ENCODE results near the gene CEACAM19. TPM values are rescaled to one million over a fixed set of nuclear protein-coding genes. Genes with fewer than 3 reads are reported as not detected.
"Not testable (repeated sequence)": the region's sequence is repeated elsewhere in the genome, so short reads cannot be mapped to it uniquely, and the experiment has no call there.

The CEACAM19 gene
- total RNA-seq, 1 donor = 0.63 TPM

- Histone ChIP-seq H3K9me3 (ENCODE audit: low read depth, low read length) (no peaks in the 10 kb centered on the region), H3K27me3 (ENCODE audit: insufficient read depth, low read length) (no peaks in the 10 kb centered on the region), H3K4me1 (ENCODE audit: insufficient read depth, low read length) (peaks cover 47% of the 10 kb centered on the region)
These were observed 10.9 kb downstream of the CEACAM19 start for GRCh38 chr19:44681992-44682790.

DNA sequence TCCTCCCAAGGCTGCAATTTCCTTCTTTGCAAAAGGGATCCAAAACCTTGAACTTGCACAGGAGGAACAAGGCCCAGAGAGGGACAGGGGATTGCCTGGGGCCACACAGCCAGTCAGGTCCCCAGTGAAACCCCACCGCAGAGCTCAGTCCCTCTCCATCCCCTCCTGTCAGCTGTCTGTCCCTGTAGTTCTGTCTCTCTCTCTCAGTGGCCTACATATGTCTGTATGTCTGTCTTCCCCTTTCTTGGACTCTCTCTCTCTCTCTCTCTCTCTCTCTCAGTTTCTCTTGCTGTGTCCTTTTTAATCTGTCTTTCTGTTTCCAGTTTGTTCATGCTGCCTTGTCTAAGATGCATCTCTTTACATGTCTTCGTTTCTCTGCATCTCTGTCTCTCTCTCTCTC, 11.5 kb downstream of the CEACAM19 start:
- Histone ChIP-seq H3K27me3 (ENCODE audit: insufficient read depth, low read length) (no peaks in the 10 kb centered on the region), H3K4me3 (ENCODE audit: low read length) (no peak overlapping the region), H3K9me3 (ENCODE audit: low read depth, low read length) (no peaks in the 10 kb centered on the region), H3K4me1 (ENCODE audit: insufficient read depth, low read length) (peaks cover 49% of the 10 kb centered on the region)

More at GRCh38 chr19:44681992-44682790, 10.9 kb downstream of the CEACAM19 start:
- H3K4me3 ChIP-seq (ENCODE audit: low read length) = no peak overlapping the region

GRCh38 chr19:44683434-44684210, 12.3 kb downstream of the CEACAM19 start:
- Histone ChIP-seq H3K4me1 (ENCODE audit: insufficient read depth, low read length) (peaks cover 57% of the 10 kb centered on the region), H3K9me3 (ENCODE audit: low read depth, low read length) (no peaks in the 10 kb centered on the region), H3K4me3 (ENCODE audit: low read length) (no peak overlapping the region), H3K27me3 (ENCODE audit: insufficient read depth, low read length) (no peaks in the 10 kb centered on the region)

DNA sequence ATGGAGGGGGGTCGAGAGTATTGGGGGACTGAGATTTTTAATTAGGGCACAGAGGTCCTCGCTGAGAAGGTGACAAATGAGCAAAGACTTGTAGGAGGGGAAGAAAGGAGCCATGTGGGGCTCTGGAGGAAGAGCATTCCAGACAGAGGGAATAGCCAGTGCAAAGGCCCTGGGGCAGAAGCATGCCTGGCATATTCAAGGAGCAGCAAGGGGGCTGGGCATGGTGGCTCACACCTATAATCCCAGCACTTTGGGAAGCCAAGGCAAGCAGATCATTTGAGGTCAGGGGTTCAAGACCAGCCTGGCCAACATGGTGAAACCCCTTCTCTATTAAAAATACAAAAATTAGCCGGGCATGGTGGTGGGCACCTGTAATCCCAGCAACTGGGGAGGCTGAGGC, 13.1 kb downstream of the CEACAM19 start:
- H3K4me3 ChIP-seq (ENCODE audit: low read length); H3K9me3 ChIP-seq (ENCODE audit: low read depth, low read length); H3K27me3 ChIP-seq (ENCODE audit: insufficient read depth, low read length): not testable (repeated sequence)
- H3K4me1 ChIP-seq (ENCODE audit: insufficient read depth, low read length) = peaks cover 64% of the 10 kb centered on the region

GRCh38 chr19:44684892-44685863, 13.9 kb downstream of the CEACAM19 start:
- H3K27me3 ChIP-seq (ENCODE audit: insufficient read depth, low read length) = no peaks in the 10 kb centered on the region
- H3K4me3 ChIP-seq (ENCODE audit: low read length) = no peak overlapping the region
- H3K4me1 ChIP-seq (ENCODE audit: insufficient read depth, low read length) = peaks cover 65% of the 10 kb centered on the region
- H3K9me3 ChIP-seq (ENCODE audit: low read depth, low read length) = no peaks in the 10 kb centered on the region

DNA sequence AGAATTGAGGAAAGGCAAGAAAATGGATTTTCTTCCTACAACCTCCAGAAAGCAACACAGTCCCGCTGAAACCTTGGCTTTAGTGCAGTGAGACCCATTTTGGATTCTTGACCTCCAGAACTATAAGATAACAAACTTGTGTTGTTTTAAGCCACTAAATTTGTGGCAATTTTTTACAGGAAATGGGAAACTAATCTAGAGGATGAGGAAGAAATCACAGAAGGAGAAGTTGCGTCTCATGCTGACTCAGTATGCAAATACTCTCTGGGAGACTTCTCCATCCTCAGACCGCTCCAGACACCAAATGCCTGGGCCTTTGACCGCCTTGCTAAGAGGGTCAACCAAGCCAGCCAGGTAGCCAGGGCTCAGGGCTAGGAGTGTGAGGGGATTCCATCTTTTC, 14.6 kb downstream of the CEACAM19 start:
- Histone ChIP-seq H3K9me3 (ENCODE audit: low read depth, low read length) (no peaks in the 10 kb centered on the region), H3K4me1 (ENCODE audit: insufficient read depth, low read length) (peaks cover 65% of the 10 kb centered on the region), H3K4me3 (ENCODE audit: low read length) (no peak overlapping the region), H3K27me3 (ENCODE audit: insufficient read depth, low read length) (no peaks in the 10 kb centered on the region)

GRCh38 chr19:44686896-44687295, 15.6 kb downstream of the CEACAM19 start:
- Histone ChIP-seq H3K4me1 (ENCODE audit: insufficient read depth, low read length) (peaks cover 75% of the 10 kb centered on the region), H3K27me3 (ENCODE audit: insufficient read depth, low read length) (no peaks in the 10 kb centered on the region), H3K9me3 (ENCODE audit: low read depth, low read length) (no peaks in the 10 kb centered on the region), H3K4me3 (ENCODE audit: low read length) (no peak overlapping the region)

- no peaks in the 10 kb centered on the region for H3K27me3 ChIP-seq (ENCODE audit: insufficient read depth, low read length)
- no peaks in the 10 kb centered on the region for H3K9me3 ChIP-seq (ENCODE audit: low read depth, low read length)
- H3K4me1 ChIP-seq (ENCODE audit: insufficient read depth, low read length) = peaks cover 79% of the 10 kb centered on the region
- no peak overlapping the region for H3K4me3 ChIP-seq (ENCODE audit: low read length)
These were observed 16.6 kb downstream of the CEACAM19 start for GRCh38 chr19:44687888-44688287.

DNA sequence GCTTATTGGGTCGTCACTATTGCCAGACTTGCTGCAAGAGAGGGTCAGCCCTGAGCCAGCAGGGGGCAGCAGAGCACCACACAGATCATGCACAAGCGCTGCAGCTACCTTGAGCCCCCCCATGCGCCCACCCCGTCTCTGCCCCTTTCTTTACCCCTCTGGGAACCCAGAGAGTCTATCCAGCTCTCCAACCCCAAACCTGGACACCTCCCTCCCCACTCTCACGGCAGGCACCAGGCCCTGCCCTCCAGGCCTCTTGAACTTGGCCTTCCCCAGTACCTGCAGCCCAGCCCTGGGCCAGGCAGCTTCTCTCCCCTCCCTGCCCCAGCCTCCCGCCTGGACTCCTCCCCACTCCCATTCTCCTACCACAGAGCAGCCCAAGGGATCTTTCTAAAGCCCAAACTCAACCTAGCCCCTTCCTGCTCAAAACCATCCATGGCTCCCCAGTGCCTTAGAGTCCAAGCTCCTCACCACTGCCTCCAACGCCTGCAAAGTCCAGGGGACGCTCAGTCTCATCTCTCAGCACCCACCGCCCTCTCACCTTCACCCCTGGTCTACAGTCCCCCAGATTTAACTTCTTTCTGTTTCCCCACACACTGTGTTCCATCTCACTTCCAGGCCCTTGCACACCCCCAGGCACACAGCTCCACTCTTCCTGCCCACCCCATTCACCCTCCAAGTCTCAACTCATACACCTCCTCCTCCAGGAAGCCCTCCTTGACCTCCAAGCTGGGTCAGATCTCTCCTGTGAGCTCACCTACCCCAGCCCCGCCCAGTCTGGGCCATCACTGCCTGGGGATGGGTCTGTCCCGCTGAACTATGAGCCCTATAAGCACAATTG, 18.2 kb downstream of the CEACAM19 start:
- H3K4me3 ChIP-seq (ENCODE audit: low read length) = no peak overlapping the region
- no peaks in the 10 kb centered on the region for H3K27me3 ChIP-seq (ENCODE audit: insufficient read depth, low read length)
- H3K9me3 ChIP-seq (ENCODE audit: low read depth, low read length) = no peaks in the 10 kb centered on the region
- H3K4me1 ChIP-seq (ENCODE audit: insufficient read depth, low read length) = peaks cover 69% of the 10 kb centered on the region

DNA sequence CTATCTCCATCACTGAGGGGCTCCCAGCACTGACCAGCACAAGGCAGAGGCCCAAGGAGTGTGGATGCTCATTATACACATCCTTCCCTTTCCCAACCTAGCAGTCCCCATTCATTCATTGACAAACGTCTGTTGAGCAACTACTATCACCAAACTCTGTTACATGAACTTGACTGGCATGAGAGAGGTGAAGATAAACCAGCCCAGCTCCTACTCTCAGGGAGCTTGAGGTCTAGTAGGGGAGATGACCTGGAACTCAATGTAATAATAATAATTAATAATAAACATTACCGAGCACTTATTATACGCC, 18.8 kb downstream of the CEACAM19 start:
- Histone ChIP-seq H3K4me3 (ENCODE audit: low read length) (no peak overlapping the region), H3K4me1 (ENCODE audit: insufficient read depth, low read length) (peaks cover 63% of the 10 kb centered on the region), H3K27me3 (ENCODE audit: insufficient read depth, low read length) (no peaks in the 10 kb centered on the region), H3K9me3 (ENCODE audit: low read depth, low read length) (no peaks in the 10 kb centered on the region)

DNA sequence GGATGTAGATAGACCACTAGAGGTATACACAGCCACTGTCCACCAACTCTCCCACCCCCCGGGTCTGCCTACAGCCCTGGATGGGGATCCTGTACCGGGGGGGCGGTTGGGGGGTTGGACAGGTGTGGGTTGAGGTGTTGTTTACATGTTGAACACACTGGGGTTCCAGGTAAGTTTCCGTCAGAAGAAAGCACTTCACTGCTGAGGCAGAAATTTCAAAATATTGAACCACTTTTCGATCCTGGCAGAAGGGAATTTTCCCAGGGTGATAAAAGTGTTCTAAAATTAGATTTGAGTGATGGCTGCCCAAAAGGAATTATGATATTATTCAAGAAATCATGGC, 21.1 kb downstream of the CEACAM19 start:
- Histone ChIP-seq H3K9me3 (ENCODE audit: low read depth, low read length) (no peaks in the 10 kb centered on the region), H3K4me3 (ENCODE audit: low read length) (no peak overlapping the region), H3K27me3 (ENCODE audit: insufficient read depth, low read length) (no peaks in the 10 kb centered on the region), H3K4me1 (ENCODE audit: insufficient read depth, low read length) (peaks cover 40% of the 10 kb centered on the region)

DNA sequence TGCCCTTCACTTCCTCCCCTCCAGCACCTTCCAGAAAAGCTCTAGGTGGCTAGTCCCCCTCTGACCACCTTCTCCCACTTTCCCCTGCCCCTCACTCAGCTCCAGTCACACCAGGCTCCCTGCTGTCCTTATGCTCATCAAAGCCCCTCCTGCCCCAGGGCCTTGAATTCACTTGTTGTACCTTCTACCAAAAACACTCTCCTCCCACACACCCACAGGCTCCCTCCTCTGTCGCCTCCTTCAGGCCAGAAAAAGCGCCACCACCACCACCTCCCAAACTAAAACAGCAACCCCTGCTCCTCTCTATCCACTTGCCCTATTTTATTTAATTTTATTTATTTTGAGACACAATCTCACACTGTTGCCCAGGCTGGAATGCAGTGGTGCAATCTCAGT, 22.9 kb downstream of the CEACAM19 start:
- Histone ChIP-seq H3K4me1 (ENCODE audit: insufficient read depth, low read length) (peaks cover 23% of the 10 kb centered on the region), H3K9me3 (ENCODE audit: low read depth, low read length) (no peaks in the 10 kb centered on the region), H3K4me3 (ENCODE audit: low read length) (no peak overlapping the region), H3K27me3 (ENCODE audit: insufficient read depth, low read length) (no peaks in the 10 kb centered on the region)

DNA sequence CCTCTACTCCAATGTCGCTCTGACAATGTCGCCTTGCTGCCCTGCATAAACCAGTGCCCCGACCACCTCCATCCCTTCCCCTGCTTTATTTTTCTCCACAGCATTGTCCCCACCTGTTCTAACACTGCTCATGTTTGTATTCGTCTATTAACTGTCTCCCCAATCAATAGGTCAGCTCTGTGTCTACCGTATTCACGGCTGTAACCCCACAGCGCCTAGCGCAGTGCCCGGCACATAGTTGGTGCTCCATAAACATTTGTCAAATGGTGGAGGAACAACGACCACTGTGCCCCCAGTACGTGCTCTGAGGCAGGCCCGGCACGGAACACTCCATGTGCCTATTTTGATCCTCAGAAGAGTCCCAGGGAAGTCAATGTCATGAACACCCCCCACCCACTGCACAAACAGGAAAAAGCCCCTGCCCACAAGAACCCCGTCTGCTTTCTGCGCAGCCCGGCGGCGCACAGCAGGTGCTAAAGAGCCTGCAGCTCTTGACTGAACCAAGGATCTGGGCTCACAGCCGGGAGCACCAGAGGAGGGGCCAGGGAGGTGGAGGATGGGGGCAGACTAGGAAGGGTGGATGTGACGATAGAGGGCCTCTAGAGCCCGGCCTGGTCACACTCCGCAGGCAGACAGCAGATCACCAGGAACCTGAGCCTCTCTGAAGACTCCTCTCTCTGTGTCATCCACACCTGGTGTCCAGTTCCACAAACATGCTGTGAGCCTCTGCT, 25.8 kb downstream of the CEACAM19 start:
- Histone ChIP-seq H3K4me1 (ENCODE audit: insufficient read depth, low read length) (peaks cover 7% of the 10 kb centered on the region), H3K4me3 (ENCODE audit: low read length) (no peak overlapping the region), H3K27me3 (ENCODE audit: insufficient read depth, low read length) (no peaks in the 10 kb centered on the region), H3K9me3 (ENCODE audit: low read depth, low read length) (no peaks in the 10 kb centered on the region)

- no peaks in the 10 kb centered on the region for H3K9me3 ChIP-seq (ENCODE audit: low read depth, low read length)
- H3K27me3 ChIP-seq (ENCODE audit: insufficient read depth, low read length) = no peaks in the 10 kb centered on the region
These were observed 26.4 kb downstream of the CEACAM19 start for GRCh38 chr19:44697670-44698034.

More at GRCh38 chr19:44697670-44698034, 26.4 kb downstream of the CEACAM19 start:
- peaks cover 2% of the 10 kb centered on the region for H3K4me1 ChIP-seq (ENCODE audit: insufficient read depth, low read length)
- no peak overlapping the region for H3K4me3 ChIP-seq (ENCODE audit: low read length)

Measured in mononuclear cell (primary cell).